Esophagus muscularis mucosa (tissue), 3 donors: ENCODE data around the gene FITM1.

Experiments
- POLR2A ChIP-seq: fragments of 450-650 bp; IDR thresholded peaks from one replicate; pipeline ENCODE4 v1.6.1; 2017; ENCODE audit warnings: antibody characterized with exemption, moderate library complexity, mild to moderate bottlenecking, low read depth
- TF ChIP-seq, protein P1 (sequence below), 3 experiments: fragments of 200-600 bp in 2 of 3; fragments of 450-650 bp in 1 of 3; sonication (generic) in 2 of 3; IDR thresholded peaks; one replicate each; pipeline ENCODE4 v1.5.1; 2017 to 2019; ENCODE audit warnings: antibody characterized with exemption in 3 of 3, mild to moderate bottlenecking in 2 of 3, moderate library complexity in 1 of 3

- TF ChIP-seq POLR2A, result no peak
- TF ChIP-seq, protein P1, sequence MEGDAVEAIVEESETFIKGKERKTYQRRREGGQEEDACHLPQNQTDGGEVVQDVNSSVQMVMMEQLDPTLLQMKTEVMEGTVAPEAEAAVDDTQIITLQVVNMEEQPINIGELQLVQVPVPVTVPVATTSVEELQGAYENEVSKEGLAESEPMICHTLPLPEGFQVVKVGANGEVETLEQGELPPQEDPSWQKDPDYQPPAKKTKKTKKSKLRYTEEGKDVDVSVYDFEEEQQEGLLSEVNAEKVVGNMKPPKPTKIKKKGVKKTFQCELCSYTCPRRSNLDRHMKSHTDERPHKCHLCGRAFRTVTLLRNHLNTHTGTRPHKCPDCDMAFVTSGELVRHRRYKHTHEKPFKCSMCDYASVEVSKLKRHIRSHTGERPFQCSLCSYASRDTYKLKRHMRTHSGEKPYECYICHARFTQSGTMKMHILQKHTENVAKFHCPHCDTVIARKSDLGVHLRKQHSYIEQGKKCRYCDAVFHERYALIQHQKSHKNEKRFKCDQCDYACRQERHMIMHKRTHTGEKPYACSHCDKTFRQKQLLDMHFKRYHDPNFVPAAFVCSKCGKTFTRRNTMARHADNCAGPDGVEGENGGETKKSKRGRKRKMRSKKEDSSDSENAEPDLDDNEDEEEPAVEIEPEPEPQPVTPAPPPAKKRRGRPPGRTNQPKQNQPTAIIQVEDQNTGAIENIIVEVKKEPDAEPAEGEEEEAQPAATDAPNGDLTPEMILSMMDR (IDR thresholded peaks at IDR 0.05), result no peak
These were observed 28.0 kb upstream of the FITM1 start for GRCh38 chr14:24102357-24103048.
